HEK293T (cell line): ENCODE measurements around the gene RELT.
"Not testable (repeated sequence)": the region's sequence is repeated elsewhere in the genome, so short reads cannot be mapped to it uniquely, and the experiment has no call there.

Source experiments
- ARNT ChIP-seq: fragments of 450-650 bp; IDR thresholded peaks from 2 replicates; pipeline ENCODE4 v1.6.1; 2017; ENCODE audit warnings: mild to moderate bottlenecking
- BHLHE40 ChIP-seq: fragments of 450-650 bp; IDR thresholded peaks from 2 replicates; pipeline ENCODE4 v1.6.1; 2016; ENCODE audit warnings: mild to moderate bottlenecking, moderate library complexity, borderline replicate concordance
- ELF4 ChIP-seq: fragments of 450-650 bp; IDR thresholded peaks from 2 replicates; pipeline ENCODE4 v1.6.1; 2017; ENCODE audit warnings: antibody characterized with exemption
- FOXA1 ChIP-seq: fragments of 450-650 bp; IDR thresholded peaks from 2 replicates; pipeline ENCODE4 v1.6.1; 2016; ENCODE audit warnings: mild to moderate bottlenecking
- FOXK2 ChIP-seq: fragments of 450-650 bp; IDR thresholded peaks from 2 replicates; pipeline ENCODE4 v1.6.1; 2016; ENCODE audit warnings: mild to moderate bottlenecking
- FOXM1 ChIP-seq: fragments of 450-650 bp; IDR thresholded peaks from 2 replicates; pipeline ENCODE4 v1.6.1; 2017; ENCODE audit warnings: mild to moderate bottlenecking, borderline replicate concordance
- LEF1 ChIP-seq: fragments of 450-650 bp; IDR thresholded peaks from 2 replicates; pipeline ENCODE4 v1.6.1; 2017; ENCODE audit warnings: mild to moderate bottlenecking, borderline replicate concordance
- NFRKB ChIP-seq: fragments of 450-650 bp; IDR thresholded peaks from 2 replicates; pipeline ENCODE4 v1.6.1; 2016; ENCODE audit warnings: mild to moderate bottlenecking, moderate library complexity
- PKNOX1 ChIP-seq: fragments of 450-650 bp; IDR thresholded peaks from 2 replicates; pipeline ENCODE4 v1.6.1; 2016
- SP1 ChIP-seq: fragments of 450-650 bp; IDR thresholded peaks from 2 replicates; pipeline ENCODE4 v1.6.1; 2017
- SUZ12 ChIP-seq: fragments of 450-650 bp; IDR thresholded peaks from 2 replicates; pipeline ENCODE4 v1.6.1; 2016; ENCODE audit warnings: mild to moderate bottlenecking
- TARDBP ChIP-seq: fragments of 450-650 bp; IDR thresholded peaks from 2 replicates; pipeline ENCODE4 v1.6.1; 2016
- ZNF384 ChIP-seq: fragments of 450-650 bp; IDR thresholded peaks from 2 replicates; pipeline ENCODE4 v1.6.1; 2016

GRCh38 chr11:73436859-73437258, 60.7 kb downstream of the RELT start:
- TF ChIP-seq FOXA1, PKNOX1, ZNF384, FOXM1, TARDBP, SUZ12, NFRKB, ARNT, BHLHE40, FOXK2, SP1, ELF4, LEF1: not testable (repeated sequence)
